GM19351 (cell line): ENCODE results near the gene TBX18.

Experiments
- ATAC-seq: cut with Tn5 transposase; IDR thresholded peaks from one replicate; pipeline ENCODE4 v1.9.1; 2021; ENCODE audit warnings: mild to moderate bottlenecking, moderate library complexity; ENCODE audit not compliant: unreplicated experiment

Gene TBX18

GRCh38 chr6:84764332-84765049 is at the start of gene TBX18:
Gene TBX18 (minus strand): TSS chr6:84764598. CDS start chr6:84764181, 417 bp downstream.
- no peak for ATAC-seq

DNA sequence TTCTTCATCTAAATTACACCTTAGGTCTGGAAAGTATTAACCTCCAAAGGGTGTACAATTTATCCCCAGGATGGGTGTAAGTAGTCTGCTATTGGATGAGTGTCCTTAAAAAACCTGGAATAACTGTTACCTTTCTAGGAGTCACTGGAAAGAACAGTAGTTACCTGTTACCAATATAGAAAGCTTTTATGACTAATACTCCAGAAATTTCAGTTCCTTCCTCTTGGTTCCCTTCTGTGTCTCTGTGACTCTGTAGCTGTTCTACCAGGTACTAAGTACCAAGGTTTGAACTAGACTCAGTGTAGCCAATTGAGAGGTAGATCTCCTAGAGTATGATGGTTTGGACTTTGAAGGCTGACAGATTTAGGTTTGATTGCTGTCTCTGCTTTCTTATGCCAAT is 47.0 kb upstream of the TBX18 start:
- no peak for ATAC-seq

- ATAC-seq, result no peak
Observed at GRCh38 chr6:84809455-84809854, 45.1 kb upstream of the TBX18 start.

- ATAC-seq, result no peak
Observed at GRCh38 chr6:84808491-84809061, 44.2 kb upstream of the TBX18 start.

DNA sequence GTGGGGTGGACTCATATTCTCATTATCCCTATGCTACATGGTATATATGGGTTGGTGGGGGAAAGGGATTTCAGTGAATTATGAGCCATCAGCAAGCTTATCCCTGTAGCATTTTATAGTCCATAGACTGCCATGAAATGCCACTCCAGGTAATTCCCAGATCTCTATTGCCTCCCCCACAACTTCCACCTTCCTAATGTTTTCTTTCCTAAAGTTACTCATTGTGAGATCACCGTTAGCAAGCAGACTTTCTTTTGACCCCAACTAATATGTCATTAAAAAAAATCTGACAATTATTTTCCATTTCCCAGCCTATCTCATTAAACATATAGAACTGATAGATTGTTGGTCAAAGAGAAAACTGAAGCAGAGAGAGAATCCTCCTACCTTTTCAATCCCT is 40.7 kb upstream of the TBX18 start:
- no peak for ATAC-seq

- ATAC-seq, result no peak
Observed at GRCh38 chr6:84804720-84805119, 40.3 kb upstream of the TBX18 start.

DNA sequence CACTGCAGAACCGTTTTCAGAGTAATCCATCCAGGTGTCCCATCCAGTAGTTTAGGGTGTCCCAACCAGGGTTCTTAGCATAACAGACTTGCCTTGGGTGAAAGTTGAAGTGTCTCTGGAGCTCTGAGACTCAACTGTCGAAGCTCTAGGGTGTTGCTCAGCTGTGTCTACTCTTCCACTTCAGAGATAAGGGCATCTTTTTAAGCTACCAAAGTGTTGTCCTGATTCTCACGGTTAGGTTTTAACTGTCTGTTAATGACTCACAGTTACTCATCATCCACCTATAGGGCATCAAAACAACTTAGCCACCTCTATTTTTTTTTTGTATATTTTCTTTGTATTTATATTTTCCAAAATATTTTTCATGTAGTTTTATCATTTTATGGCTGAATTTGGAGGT is 36.9 kb upstream of the TBX18 start:
- no peak for ATAC-seq

- no peak for ATAC-seq
Observed at GRCh38 chr6:84798257-84798656, 33.9 kb upstream of the TBX18 start.

DNA sequence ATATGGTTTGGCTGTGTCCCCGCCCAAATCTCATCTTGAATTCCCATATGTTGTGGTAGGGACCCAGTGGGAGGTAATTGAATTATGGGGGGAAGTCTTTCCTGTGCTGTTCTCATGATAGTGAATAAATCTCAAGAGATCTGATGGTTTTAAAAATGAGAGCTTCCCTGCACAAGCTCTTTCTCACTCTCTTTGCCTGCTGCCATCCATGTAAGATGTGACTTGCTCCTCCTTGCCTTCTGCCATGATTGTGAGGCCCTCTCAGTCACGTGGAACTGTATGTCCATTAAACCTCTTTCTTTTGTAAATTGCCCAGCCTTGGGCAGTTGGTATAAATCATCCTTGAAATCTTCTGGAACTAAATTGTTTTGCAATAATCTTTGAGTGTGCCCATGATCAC is 31.9 kb upstream of the TBX18 start:
- no peak for ATAC-seq

DNA sequence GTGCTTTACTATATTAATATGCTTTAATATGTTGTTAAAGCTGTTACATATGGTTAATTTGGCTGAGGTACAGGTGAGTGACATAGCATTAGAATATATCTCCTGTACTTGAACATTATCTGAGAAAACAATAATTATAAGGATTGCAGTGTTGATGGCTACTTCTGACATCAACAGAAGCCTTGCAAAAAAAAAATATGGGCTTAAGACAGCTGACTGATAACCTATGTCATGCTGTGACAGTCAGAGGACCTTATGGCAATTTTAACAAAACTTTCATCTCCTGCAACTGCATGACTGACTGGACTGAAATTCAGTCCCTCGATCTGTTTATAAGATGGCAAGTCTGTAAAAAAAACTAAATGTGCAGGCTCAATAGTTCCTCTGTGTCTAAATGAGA is 27.5 kb upstream of the TBX18 start:
- no peak for ATAC-seq

DNA sequence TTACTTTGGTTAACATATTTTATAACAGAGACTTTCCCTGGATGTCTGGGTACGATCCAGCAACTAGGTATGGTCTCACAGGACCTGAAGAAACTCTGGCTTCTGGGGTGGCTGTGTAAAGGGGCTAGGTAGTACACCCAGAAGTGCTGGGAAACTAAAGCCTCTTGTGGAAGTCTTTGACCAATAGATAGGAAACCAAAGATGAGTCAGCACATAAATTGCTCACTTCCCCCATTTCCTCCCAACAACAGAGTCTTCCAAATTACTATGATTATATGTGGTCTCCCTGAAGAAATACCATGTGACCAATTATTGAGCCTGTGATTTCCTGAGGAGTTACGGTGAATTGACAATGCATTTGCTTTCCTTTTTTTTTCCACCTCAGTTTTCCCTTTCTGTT is 26.8 kb upstream of the TBX18 start:
- ATAC-seq, result no peak

GRCh38 chr6:84789170-84789569 is 24.8 kb upstream of the TBX18 start:
- ATAC-seq, result no peak

GRCh38 chr6:84788689-84789088 is 24.3 kb upstream of the TBX18 start:
- no peak for ATAC-seq

GRCh38 chr6:84785671-84786070 is 21.3 kb upstream of the TBX18 start:
- ATAC-seq, result no peak

DNA sequence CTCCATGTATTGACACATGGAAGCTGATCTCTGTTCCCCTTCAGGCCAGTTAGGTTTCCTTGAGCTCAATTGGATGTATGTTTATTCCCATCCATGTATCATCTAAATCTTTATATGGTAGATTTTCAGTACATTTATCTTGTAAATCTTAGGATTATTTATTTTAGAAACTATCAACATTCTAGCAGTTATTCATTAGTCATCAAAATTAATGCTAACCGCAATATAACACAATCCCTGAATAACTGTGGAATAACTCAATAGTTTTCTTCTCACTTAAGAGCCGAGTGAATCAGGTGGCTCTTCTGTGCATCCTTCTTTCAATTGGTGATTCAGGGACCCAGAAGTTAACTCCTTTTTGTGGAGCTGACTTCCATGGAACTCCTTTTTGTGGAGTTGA is 15.5 kb upstream of the TBX18 start:
- ATAC-seq, result no peak

DNA sequence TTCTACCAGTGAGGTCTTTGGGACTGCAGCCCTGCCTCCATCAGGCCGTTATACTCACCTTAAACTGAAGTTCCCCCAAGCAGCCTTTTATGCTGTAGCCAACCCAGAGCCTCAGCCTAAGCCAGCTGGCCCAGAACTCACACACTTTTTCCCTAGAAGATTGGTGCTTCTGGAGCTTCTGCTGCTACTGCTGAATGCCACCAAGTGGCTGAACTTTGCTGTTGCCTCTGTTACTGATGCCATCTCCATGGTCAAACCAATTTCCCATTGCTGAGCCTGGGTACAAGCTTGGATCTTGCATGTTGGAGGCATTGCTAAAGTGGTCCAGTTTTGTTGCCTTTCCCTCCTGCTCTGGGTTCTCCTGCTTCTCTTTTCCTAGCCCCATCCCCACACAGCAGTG is 15.0 kb upstream of the TBX18 start:
- no peak for ATAC-seq

DNA sequence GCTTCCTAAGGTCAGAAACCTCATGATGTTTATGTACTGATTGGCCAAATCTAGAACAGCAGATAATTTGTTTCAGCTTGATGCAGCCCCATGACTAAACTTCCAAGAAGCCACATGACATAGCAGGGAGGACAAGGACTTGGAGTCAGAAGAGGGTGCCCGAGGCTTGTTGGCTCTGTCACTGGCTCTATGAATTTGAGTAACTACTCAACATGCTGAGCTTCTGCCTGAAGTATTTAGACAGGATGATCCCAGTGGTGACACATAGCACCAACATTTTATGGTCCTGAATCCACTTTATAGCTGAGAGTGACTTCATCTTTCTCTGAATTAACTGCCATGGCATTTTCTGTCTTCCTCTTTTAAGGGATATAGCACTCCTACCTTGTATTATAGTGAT is 13.5 kb upstream of the TBX18 start:
- no peak for ATAC-seq

GRCh38 chr6:84776392-84776791 is 12.0 kb upstream of the TBX18 start:
- ATAC-seq, result no peak

DNA sequence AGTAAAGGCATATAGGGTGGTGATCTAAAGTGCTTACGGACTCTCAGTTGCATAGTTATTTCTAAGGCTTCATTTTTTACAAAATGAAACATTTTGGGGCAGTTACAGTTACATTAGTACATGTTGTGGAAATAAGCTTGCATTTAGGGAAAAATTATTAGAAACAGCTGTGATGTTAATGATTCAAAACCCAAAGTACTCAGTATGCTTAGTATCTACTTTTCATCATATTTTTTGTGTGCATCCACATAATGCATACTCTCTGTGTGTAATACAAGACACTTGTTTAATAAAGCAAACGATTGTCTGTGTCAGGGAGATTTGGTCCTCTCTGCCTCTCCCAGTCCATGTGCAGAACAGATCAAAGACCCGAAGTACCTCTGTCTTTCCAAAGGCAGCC is 11.4 kb upstream of the TBX18 start:
- no peak for ATAC-seq

DNA sequence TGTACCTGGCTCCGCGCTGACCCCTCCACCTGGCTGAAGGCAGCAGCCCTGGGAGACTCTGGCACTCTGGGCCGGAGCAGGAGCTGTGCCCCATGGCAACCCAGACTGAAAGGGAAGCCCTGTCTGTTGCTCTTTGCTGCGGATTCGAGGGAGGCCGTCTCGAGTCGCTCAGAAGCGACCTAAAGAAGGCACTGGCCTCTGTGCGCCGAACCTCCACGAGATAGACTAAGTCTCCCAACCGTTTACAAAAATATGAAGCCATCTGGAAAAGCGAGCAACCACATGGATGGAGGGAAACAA is 10.5 kb upstream of the TBX18 start:
- ATAC-seq, result peak; percentile 4

GRCh38 chr6:84774157-84774984 is 10.0 kb upstream of the TBX18 start:
- ATAC-seq, result peak; percentile 83

- ATAC-seq, result no peak
Observed at GRCh38 chr6:84773431-84774156, 9.2 kb upstream of the TBX18 start.
